Activated CD4-positive, alpha-beta T cell treated with anti-CD3 and anti-CD28 coated beads, Interleukin-2, amount 10 ng/mL, durations not matched to agents 24 days and 14 days (primary cell): Measurements from ENCODE around the gene ZCCHC14. TPM values are rescaled to one million over a fixed set of nuclear protein-coding genes. Genes with fewer than 3 reads are reported as not detected.

Source experiments
- DNase-seq: peaks from one replicate; pipeline ENCODE4 v3.0.0; 2022
- H3K27ac Mint-ChIP-seq: one replicate; pipeline ENCODE4 v1.8.0; 2022; ENCODE audit warnings: mild to moderate bottlenecking, mixed read lengths
- H3K27me3 Mint-ChIP-seq: one replicate; pipeline ENCODE4 v1.8.0; 2022; ENCODE audit warnings: mixed read lengths
- H3K36me3 Mint-ChIP-seq: one replicate; pipeline ENCODE4 v1.8.0; 2022; ENCODE audit warnings: low read depth, mild to moderate bottlenecking, mixed read lengths
- H3K4me1 Mint-ChIP-seq: one replicate; pipeline ENCODE4 v1.8.0; 2021; ENCODE audit warnings: mixed read lengths
- H3K4me3 Mint-ChIP-seq: one replicate; pipeline ENCODE4 v1.8.0; 2022; ENCODE audit warnings: mild to moderate bottlenecking, moderate library complexity, mixed read lengths
- H3K9me3 Mint-ChIP-seq: one replicate; pipeline ENCODE4 v1.8.0; 2021; ENCODE audit warnings: mixed read lengths
- intact Hi-C: fragments of 100-400 bp; cut with micrococcal nuclease; formaldehyde crosslinking; loops from one replicate; pipeline ENCODE4 v1.15.1; 2023
- total RNA-seq: library from RNA; stranded (reverse); gene quantifications from 2 replicates; pipeline ENCODE4 v1.2.3, GENCODE V29; 2022

Gene ZCCHC14
- total RNA-seq, 1 donor from 2014 or later: 12.0 TPM

GRCh38 chr16:87439926-87440325, 52.9 kb downstream of the ZCCHC14 start:
- H3K27me3 Mint-ChIP-seq: peaks cover 2% of the 10 kb centered on the region
- no peak overlapping the region for H3K27ac Mint-ChIP-seq
- intact Hi-C loops: loop anchor here (5.0 kb wide), 1 partner anchor 52 kb away; the partner anchor contains the start of gene ZCCHC14
- DNase-seq: no peak
- peaks cover 15% of the 10 kb centered on the region for H3K4me1 Mint-ChIP-seq
- H3K4me3 Mint-ChIP-seq: no peak overlapping the region
- H3K9me3 Mint-ChIP-seq: no peaks in the 10 kb centered on the region
- peaks cover 6% of the 10 kb centered on the region for H3K36me3 Mint-ChIP-seq

DNA sequence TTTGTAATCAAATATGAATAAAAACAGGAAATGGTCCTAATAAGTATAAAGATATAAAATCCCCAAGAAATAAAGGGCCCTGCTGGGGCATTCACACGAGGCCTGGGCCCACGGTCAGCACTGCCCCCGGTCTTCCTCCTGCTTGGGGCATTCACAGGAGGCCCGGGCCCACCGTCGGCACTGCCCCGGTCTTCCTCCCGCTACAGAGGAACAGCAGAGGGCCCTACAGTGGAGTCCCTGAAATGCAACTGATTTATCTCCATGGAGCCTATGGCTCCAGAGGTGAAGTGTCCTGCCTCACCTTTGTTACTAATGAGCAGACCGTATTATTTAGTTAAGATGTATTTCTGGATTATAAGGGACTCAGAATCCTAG, 54.2 kb downstream of the ZCCHC14 start:
- intact Hi-C loops: loop anchor here (5.0 kb wide), 1 partner anchor 54 kb away; the partner anchor contains the start of gene ZCCHC14
- H3K27ac Mint-ChIP-seq: no peak overlapping the region
- H3K27me3 Mint-ChIP-seq: peaks cover 2% of the 10 kb centered on the region
- H3K4me3 Mint-ChIP-seq: no peak overlapping the region
- H3K4me1 Mint-ChIP-seq: peaks cover 15% of the 10 kb centered on the region
- H3K36me3 Mint-ChIP-seq: peaks cover 3% of the 10 kb centered on the region
- no peak for DNase-seq
- no peaks in the 10 kb centered on the region for H3K9me3 Mint-ChIP-seq

DNA sequence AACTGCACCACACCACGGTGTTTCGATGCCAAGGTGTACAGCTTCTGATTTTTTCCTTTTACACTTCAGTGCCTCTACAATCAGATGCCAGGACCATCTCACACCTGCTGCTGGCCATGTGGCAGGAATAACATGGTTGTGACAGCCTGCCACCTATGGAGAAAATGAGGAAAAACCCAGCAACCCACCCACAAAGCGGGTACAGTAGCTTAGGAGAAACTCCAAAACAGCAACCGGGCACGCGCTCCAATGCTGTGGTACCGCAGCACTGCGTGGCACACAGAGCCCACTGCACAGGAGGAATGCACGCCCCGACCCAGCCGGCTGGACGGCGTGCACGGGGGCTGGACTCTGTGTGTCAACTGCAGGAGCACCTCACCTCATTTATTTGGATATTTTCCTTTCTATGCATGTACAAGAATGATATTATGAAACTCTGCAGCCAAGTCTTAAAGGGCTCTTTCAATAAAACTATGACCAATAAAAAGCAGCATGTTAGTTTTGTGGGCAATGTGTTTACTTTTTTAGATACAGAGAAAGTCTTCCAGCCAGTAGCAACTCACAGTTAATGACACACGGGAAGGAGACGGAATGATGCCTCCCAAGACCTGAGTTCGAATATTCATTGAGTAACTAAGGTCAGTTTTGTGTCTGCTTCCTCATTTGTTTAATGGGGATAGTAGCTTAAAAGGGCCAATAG, 54.8 kb downstream of the ZCCHC14 start:
- Mint-ChIP-seq H3K36me3 (peaks cover 3% of the 10 kb centered on the region), H3K27ac (no peak overlapping the region), H3K9me3 (no peaks in the 10 kb centered on the region), H3K4me1 (peaks cover 15% of the 10 kb centered on the region), H3K27me3 (peaks cover 2% of the 10 kb centered on the region), H3K4me3 (no peak overlapping the region)
- intact Hi-C loops: loop anchor here (5.0 kb wide), 1 partner anchor 54 kb away; the partner anchor contains the start of gene ZCCHC14
- no peak for DNase-seq

- intact Hi-C loops: loop anchor here (5.0 kb wide), 1 partner anchor 55 kb away; the partner anchor contains the start of gene ZCCHC14
- H3K4me3 Mint-ChIP-seq: no peak overlapping the region
- H3K27ac Mint-ChIP-seq: no peak overlapping the region
- H3K9me3 Mint-ChIP-seq: no peaks in the 10 kb centered on the region
- H3K36me3 Mint-ChIP-seq: no peaks in the 10 kb centered on the region
- DNase-seq: no peak
- peaks cover 12% of the 10 kb centered on the region for H3K4me1 Mint-ChIP-seq
- peaks cover 2% of the 10 kb centered on the region for H3K27me3 Mint-ChIP-seq
Measured at GRCh38 chr16:87437327-87437726, 55.5 kb downstream of the ZCCHC14 start.

DNA sequence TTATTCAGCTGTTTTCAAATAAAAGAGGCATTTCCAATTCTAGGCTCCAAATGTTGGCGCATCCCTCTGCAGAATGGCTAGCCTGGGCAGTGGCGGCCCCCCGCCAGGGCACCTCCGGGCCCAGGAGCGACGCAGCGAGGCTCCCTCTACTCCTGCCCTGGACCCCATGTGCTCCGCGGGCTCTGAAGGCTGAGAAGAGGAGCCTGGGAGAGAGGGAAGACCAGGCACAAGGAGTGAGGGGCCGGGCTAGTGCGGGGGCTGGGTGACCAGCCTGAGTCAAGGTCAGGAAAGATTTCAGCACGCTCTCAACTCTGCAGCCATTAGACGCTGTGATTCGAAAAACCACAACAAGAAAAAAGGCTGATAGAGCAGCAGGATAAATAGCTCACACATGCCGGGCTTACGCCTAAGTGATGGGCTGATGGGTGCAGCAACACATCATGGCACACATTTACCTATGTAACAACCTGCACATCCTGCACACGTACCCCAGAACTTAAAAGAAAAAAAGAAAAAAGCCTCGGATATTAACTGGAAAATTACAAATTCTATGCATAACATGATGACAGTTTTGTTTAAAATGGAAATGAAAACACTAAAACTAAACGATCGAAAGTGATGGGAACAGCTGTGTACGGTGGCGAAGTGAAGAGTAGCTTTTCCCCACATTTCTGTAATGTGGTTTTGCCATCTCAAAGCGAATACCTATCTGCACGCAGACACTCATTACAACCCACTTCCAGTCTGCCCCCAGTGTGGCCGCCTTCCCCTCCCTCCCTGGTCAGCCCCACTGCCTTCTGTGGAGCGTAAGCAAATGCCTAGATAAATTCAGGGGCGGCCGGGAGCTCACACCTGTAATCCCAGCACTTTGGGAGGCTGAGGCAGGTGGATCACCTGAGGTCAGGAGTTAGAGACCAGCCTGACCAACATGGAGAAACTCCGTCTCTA, 56.3 kb downstream of the ZCCHC14 start:
- intact Hi-C loops: loop anchor here (5.0 kb wide), 1 partner anchor 56 kb away; the partner anchor contains the start of gene ZCCHC14
- peak overlapping the region; percentile 48 for H3K4me3 Mint-ChIP-seq
- H3K36me3 Mint-ChIP-seq: no peaks in the 10 kb centered on the region
- peaks cover 12% of the 10 kb centered on the region for H3K4me1 Mint-ChIP-seq
- no peak for DNase-seq
- peaks cover 2% of the 10 kb centered on the region for H3K27me3 Mint-ChIP-seq
- H3K27ac Mint-ChIP-seq: peak overlapping the region; percentile 38
- no peaks in the 10 kb centered on the region for H3K9me3 Mint-ChIP-seq

- no peak for DNase-seq
- H3K36me3 Mint-ChIP-seq: no peaks in the 10 kb centered on the region
- peaks cover 2% of the 10 kb centered on the region for H3K27me3 Mint-ChIP-seq
- no peaks in the 10 kb centered on the region for H3K9me3 Mint-ChIP-seq
- no peak overlapping the region for H3K4me3 Mint-ChIP-seq
- H3K4me1 Mint-ChIP-seq: peaks cover 12% of the 10 kb centered on the region
- intact Hi-C loops: loop anchor here (5.0 kb wide), 1 partner anchor 57 kb away; the partner anchor contains the start of gene ZCCHC14
- H3K27ac Mint-ChIP-seq: no peak overlapping the region
Measured at GRCh38 chr16:87435372-87436224, 57.2 kb downstream of the ZCCHC14 start.

DNA sequence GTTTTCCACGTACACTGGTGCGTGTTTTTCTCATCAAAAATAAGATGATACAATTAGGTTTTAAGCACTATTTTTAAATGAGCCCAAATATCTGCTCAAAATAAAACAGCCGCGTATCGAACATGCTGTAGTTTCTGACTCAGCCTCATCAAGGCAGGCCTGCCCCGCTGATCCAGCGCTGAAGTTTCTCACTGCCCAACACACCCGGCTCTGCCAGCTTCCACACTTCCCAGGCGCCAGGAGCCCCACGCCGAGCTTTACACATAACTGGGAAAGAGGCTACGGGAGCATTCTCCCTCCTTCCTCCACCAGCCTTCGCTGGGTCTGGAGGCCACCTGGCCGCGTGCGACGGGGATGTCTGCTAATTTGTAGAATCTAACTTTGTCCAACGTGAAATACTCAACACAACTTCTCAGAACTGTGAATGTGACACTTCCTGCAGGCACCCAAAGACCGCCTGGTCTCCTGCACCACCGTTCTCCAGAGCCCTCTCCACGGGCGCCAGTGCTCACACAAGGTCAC, 58.6 kb downstream of the ZCCHC14 start:
- H3K36me3 Mint-ChIP-seq: no peaks in the 10 kb centered on the region
- peaks cover 12% of the 10 kb centered on the region for H3K4me1 Mint-ChIP-seq
- intact Hi-C loops: no loop called here
- H3K4me3 Mint-ChIP-seq: no peak overlapping the region
- no peak overlapping the region for H3K27ac Mint-ChIP-seq
- H3K27me3 Mint-ChIP-seq: peaks cover 2% of the 10 kb centered on the region
- no peaks in the 10 kb centered on the region for H3K9me3 Mint-ChIP-seq
- no peak for DNase-seq

DNA sequence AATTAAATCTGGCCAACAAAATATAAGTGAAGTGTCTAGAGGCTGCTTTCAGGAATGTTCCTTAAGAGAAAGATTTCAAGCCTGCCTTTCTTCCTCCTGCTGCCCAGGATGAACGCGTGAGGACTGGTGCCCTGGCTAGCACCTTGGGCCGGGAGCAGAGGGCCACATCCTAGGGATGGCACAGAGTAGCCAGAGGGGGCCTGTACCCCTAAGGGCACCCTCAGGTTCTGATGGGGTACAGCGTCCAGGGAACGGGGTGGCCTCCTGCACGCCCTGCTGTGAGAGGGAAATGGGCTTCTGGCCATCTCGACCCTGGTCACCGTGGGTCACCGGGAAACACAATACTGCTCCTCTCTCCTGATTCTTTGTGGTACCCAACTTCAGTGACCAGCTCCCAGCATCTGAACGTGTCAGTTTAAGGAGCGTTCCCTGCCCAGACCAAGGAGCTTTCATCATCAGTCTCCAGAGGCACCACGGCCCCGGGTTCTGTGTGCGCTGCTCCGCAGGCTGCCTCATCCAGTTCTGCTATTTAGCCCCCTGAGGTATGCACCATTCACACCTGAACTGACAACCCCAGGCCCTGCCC, 60.4 kb downstream of the ZCCHC14 start:
- no peaks in the 10 kb centered on the region for H3K9me3 Mint-ChIP-seq
- peaks cover 12% of the 10 kb centered on the region for H3K4me1 Mint-ChIP-seq
- intact Hi-C loops: no loop called here
- H3K27ac Mint-ChIP-seq: no peak overlapping the region
- H3K27me3 Mint-ChIP-seq: no peaks in the 10 kb centered on the region
- no peak for DNase-seq
- H3K4me3 Mint-ChIP-seq: no peak overlapping the region
- no peaks in the 10 kb centered on the region for H3K36me3 Mint-ChIP-seq

DNA sequence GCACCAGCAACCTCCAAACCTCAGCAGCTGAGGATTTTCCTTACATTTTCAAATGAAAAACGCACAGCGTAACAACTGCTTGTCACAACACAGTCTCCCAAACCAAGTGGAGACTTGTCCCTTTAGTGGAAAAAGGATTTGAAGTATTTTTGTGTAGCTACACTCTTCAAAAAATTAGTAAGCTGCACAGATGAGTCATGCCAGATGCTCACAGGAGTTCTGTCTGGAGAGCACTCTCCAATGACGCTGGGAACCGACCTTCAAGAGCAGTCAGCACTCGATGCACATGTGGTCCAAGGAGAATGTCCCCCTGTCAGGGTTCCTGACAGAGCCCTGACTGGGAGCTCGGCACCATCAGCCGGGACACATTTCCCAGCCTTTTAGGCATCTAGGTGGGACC, 60.9 kb downstream of the ZCCHC14 start:
- no peak for DNase-seq
- H3K27me3 Mint-ChIP-seq: no peaks in the 10 kb centered on the region
- H3K9me3 Mint-ChIP-seq: no peaks in the 10 kb centered on the region
- intact Hi-C loops: no loop called here
- no peak overlapping the region for H3K4me3 Mint-ChIP-seq
- peaks cover 11% of the 10 kb centered on the region for H3K4me1 Mint-ChIP-seq
- no peak overlapping the region for H3K27ac Mint-ChIP-seq
- H3K36me3 Mint-ChIP-seq: no peaks in the 10 kb centered on the region

GRCh38 chr16:87426423-87427215, 66.2 kb downstream of the ZCCHC14 start:
- Mint-ChIP-seq H3K4me1 (peaks cover 2% of the 10 kb centered on the region), H3K36me3 (peaks cover 2% of the 10 kb centered on the region), H3K27ac (no peak overlapping the region), H3K27me3 (no peaks in the 10 kb centered on the region), H3K4me3 (no peak overlapping the region), H3K9me3 (no peaks in the 10 kb centered on the region)
- DNase-seq: no peak
- intact Hi-C loops: no loop called here

DNA sequence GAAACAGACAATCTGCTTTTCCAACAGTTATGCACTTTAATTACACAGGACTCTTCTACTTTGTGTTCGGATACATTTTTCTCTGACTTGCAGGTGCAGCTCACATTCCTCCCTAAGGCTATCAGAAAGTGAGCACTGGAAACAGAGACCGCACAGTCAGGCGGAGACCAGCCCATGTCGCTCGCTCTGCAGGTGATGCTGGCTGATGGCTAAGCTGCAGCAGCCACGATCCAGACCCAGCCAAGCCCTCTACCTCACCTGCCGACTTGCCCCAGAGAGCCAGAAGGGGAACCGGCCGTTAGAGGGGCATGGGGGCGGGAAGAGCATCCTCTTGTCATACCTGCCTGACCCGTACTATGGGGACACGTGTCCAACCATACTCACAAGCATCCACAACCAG, 66.9 kb downstream of the ZCCHC14 start:
- peaks cover 2% of the 10 kb centered on the region for H3K4me1 Mint-ChIP-seq
- DNase-seq: no peak
- intact Hi-C loops: no loop called here

DNA sequence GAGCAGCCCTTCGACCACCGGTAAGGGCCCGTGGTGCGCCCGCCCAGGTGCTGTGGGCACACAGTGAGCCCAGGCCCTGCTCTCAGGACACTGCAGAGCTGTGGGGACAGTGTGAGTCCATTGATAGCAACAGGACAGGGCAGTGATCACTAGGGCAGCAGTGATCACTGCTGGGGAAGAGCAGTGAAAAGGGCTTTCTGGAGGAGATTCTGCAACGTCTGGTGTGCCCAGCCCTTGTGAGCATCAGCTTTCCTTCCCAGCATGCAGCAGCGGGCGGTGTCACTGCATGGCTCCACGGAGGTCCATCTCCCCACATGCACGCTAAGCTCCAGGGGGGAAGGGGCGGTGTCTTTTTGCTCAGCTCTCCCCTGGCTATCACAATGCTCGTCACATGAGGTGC, 68.6 kb downstream of the ZCCHC14 start:
- Mint-ChIP-seq H3K4me3 (no peak overlapping the region), H3K4me1 (peaks cover 2% of the 10 kb centered on the region), H3K9me3 (no peaks in the 10 kb centered on the region), H3K36me3 (peaks cover 2% of the 10 kb centered on the region), H3K27ac (no peak overlapping the region), H3K27me3 (no peaks in the 10 kb centered on the region)
- intact Hi-C loops: no loop called here
- DNase-seq: no peak

More for the DNA sequence above, 66.9 kb downstream of the ZCCHC14 start:
- Mint-ChIP-seq H3K36me3 (peaks cover 2% of the 10 kb centered on the region), H3K27ac (no peak overlapping the region), H3K9me3 (no peaks in the 10 kb centered on the region), H3K4me3 (no peak overlapping the region), H3K27me3 (no peaks in the 10 kb centered on the region)
